ENCODE data around the gene CCDC39. TPM values are rescaled to one million over a fixed set of nuclear protein-coding genes. Genes with fewer than 3 reads are reported as not detected.

CCDC39 gene
- polyA plus RNA-seq, 1 of the 3 experiments (the other 2 are of a cell fraction), result not detected

- POLR2A ChIA-PET, result interaction anchor here (1.7 kb wide), 1 partner anchor 9 kb away, joined by 6 read pairs; the partner anchor contains the start of gene TTC14
- Histone ChIP-seq H3K79me2 (ENCODE audit: insufficient read depth) (peaks cover 5% of the 10 kb centered on the region; the same call in 1 of the 2 replicates), H3K9me2 (no peaks in the 10 kb centered on the region; the same call in 1 of the 2 replicates), H3F3A (replicated peaks; ENCODE audit: insufficient read depth) (peaks cover 3% of the 10 kb centered on the region), H3K27ac (ENCODE audit: low read depth in 2 of 2, low read length in 1 of 2) (no peak overlapping the region), H3K4me3 (ENCODE audit: low read depth in 2 of 2, low read length in 1 of 2) (no peak overlapping the region), H3K27me3 (ENCODE audit: insufficient read depth) (no peaks in the 10 kb centered on the region), H4K20me1 (ENCODE audit: insufficient read depth) (no peaks in the 10 kb centered on the region), H3K36me3 (replicated peaks in 1 of 2; ENCODE audit: control insufficient read depth in 1 of 2, insufficient read depth in 2 of 2, low read length in 1 of 2) (peaks cover 89 to 90% of the 10 kb centered on the region in 2 experiments), H3K4me1 (ENCODE audit: control insufficient read depth in 1 of 2, insufficient read depth in 2 of 2, low read depth in 1 of 2, low read length in 1 of 2) (no peaks in the 10 kb centered on the region; a peak in 1 of 4 replicates), H3K4me2 (no peak overlapping the region), H2AFZ (ENCODE audit: low read depth) (no peak overlapping the region), H3K9ac (no peak overlapping the region), H3K9me3 (no peaks in the 10 kb centered on the region)
- no peak for DNase-seq
- CTCF ChIA-PET, result interaction anchor here (0.7 kb wide), 1 partner anchor 1619 kb away, joined by 3 read pairs; no protein-coding TSS in a partner anchor
- TF ChIP-seq MXI1 (IDR thresholded peaks at IDR 0.05; ENCODE audit: low read depth, low read length), result no peak
- TF ChIP-seq ELF1 (IDR thresholded peaks at IDR 0.05), result no peak
- TF ChIP-seq PBX3 (IDR thresholded peaks at IDR 0.05), result no peak
- no peak for TF ChIP-seq YY1 (IDR thresholded peaks at IDR 0.05; ENCODE audit: low read depth)
- no peak for TF ChIP-seq ZBTB33 (IDR thresholded peaks at IDR 0.05; ENCODE audit: borderline replicate concordance, low read depth)
- no peak for TF ChIP-seq MEF2A (IDR thresholded peaks at IDR 0.05; ENCODE audit: borderline replicate concordance, low read depth)
- no peak for TF ChIP-seq TEAD4 (IDR thresholded peaks at IDR 0.05; ENCODE audit: borderline replicate concordance, insufficient read depth)
- TF ChIP-seq NRF1 (IDR thresholded peaks at IDR 0.05; ENCODE audit: low read depth, low read length), result no peak
- TF ChIP-seq GABPA (IDR thresholded peaks at IDR 0.05; ENCODE audit: low read depth), result no peak
- no peak for TF ChIP-seq FOXJ3 (CRISPR knock-in tag; IDR thresholded peaks at IDR 0.05)
- TF ChIP-seq NFIC (IDR thresholded peaks at IDR 0.05; ENCODE audit: borderline replicate concordance), result no peak
- no peak for TF ChIP-seq USF1 (IDR thresholded peaks at IDR 0.05; ENCODE audit: borderline replicate concordance, low read depth)
- TF ChIP-seq RCOR1 (IDR thresholded peaks at IDR 0.05; ENCODE audit: low read length), result no peak
- no peak for TF ChIP-seq RFX5 (IDR thresholded peaks at IDR 0.05; ENCODE audit: low read length)
- TF ChIP-seq TCF12 (IDR thresholded peaks at IDR 0.05), result no peak
- 97% methylated on average over 1 of the region's 1 CpG for WGBS (ENCODE audit: low lambda C conversion rate)
These were observed 68.3 kb downstream of the CCDC39 start for GRCh38 chr3:180611006-180611405.
